Large intestine (tissue), 12 donors: Measurements from ENCODE around the gene DPEP2. TPM values are rescaled to one million over a fixed set of nuclear protein-coding genes. Genes with fewer than 3 reads are reported as not detected.
"Not testable (repeated sequence)": the region's sequence is repeated elsewhere in the genome, so short reads cannot be mapped to it uniquely, and the experiment has no call there.

Experiments used
- DNase-seq, 2 donors: peaks; one replicate each; pipeline versions ENCODE4 v3.0.0 to v3.0.0-alpha.2; 2013
- H3K27ac ChIP-seq: one replicate; pipeline ENCODE4 v1.5.1; 2013; ENCODE audit warnings: low read length
- H3K27me3 ChIP-seq: 2 replicates; pipeline ENCODE4 v1.6.1; 2013; ENCODE audit warnings: low read length; ENCODE audit not compliant: control insufficient read depth, insufficient read depth
- H3K36me3 ChIP-seq: 2 replicates; pipeline ENCODE4 v1.6.1; 2013; ENCODE audit warnings: low read length; ENCODE audit not compliant: control insufficient read depth, insufficient read depth
- H3K4me1 ChIP-seq: one replicate; pipeline ENCODE4 v1.6.1; 2013; ENCODE audit warnings: low read length; ENCODE audit not compliant: control insufficient read depth, insufficient read depth
- H3K4me3 ChIP-seq: one replicate; pipeline ENCODE4 v1.5.1; 2013; ENCODE audit warnings: low read length
- H3K9me3 ChIP-seq: one replicate; pipeline ENCODE4 v1.6.1; 2013; ENCODE audit warnings: mild to moderate bottlenecking, low read depth, low read length, moderate library complexity; ENCODE audit not compliant: control insufficient read depth
- WGBS: methylation state at CpG from one replicate; pipeline ENCODE4 v1.1.5; 2013; ENCODE audit warnings: low lambda C conversion rate; ENCODE audit not compliant: insufficient coverage; 5-methylcytosine and 5-hydroxymethylcytosine counted together
- long read RNA-seq, 11 donors: transcript quantifications; one replicate each; lab custom pipeline, GENCODE V29; 2026
- polyA plus RNA-seq: library from polyadenylated mRNA; unstranded; fragments of 120-200 nt; gene quantifications from one replicate; pipeline ENCODE4 v1.2.1, GENCODE V29; 2013

The DPEP2 gene
- polyA plus RNA-seq = 1.6 TPM
- long read RNA-seq, donor 1, partial matches to known transcripts = 6 of 6 reads
- long read RNA-seq, donor 1, other reads (novel, unspliced or antisense) = 0 of 6 reads
- long read RNA-seq, donor 2 = 0 reads
- long read RNA-seq, donor 3 = 0 reads
- long read RNA-seq, donor 4 = 0 reads
- long read RNA-seq, donor 5 = 0 reads
- long read RNA-seq, donor 6 = 0 reads
- long read RNA-seq, donor 7 = 0 reads
- long read RNA-seq, donor 8 = 0 reads
- long read RNA-seq, donor 9, partial matches to known transcripts = 0 of 1 reads
- long read RNA-seq, donor 9, other reads (novel, unspliced or antisense) = 0 of 1 reads
- long read RNA-seq, donor 10 = 0 reads
- long read RNA-seq, donor 11 = 0 reads

- DNase-seq, H3K4me3 ChIP-seq: not testable (repeated sequence)
Observed at GRCh38 chr16:67998779-67999688, at the start of gene DPEP2. Gene DPEP2, minus strand, starts transcription at chr16:67999484. Its CDS starts 6,272 bp downstream, at chr16:67993212.

GRCh38 chr16:68047987-68048386 lies 48.7 kb upstream of the DPEP2 start:
- H3K27me3 ChIP-seq = no peaks in the 10 kb centered on the region
- H3K4me3 ChIP-seq = no peak overlapping the region
- DNase-seq = no peak
- peaks cover 30% of the 10 kb centered on the region for H3K36me3 ChIP-seq
- no peaks in the 10 kb centered on the region for H3K9me3 ChIP-seq
- 90% methylated on average over 2 of the region's 2 CpGs for WGBS
- no peak overlapping the region for H3K27ac ChIP-seq
- H3K4me1 ChIP-seq = no peaks in the 10 kb centered on the region

More at GRCh38 chr16:67998779-67999688, at the start of gene DPEP2:
- H3K9me3 ChIP-seq, H3K4me1 ChIP-seq, H3K36me3 ChIP-seq, H3K27me3 ChIP-seq, H3K27ac ChIP-seq: not testable (repeated sequence)
- WGBS = no CpG with 5 or more reads among the region's 18 CpGs

GRCh38 chr16:68046106-68046505 lies 46.8 kb upstream of the DPEP2 start:
- H3K36me3 ChIP-seq = peaks cover 23% of the 10 kb centered on the region
- H3K27me3 ChIP-seq = no peaks in the 10 kb centered on the region
- H3K4me1 ChIP-seq = no peaks in the 10 kb centered on the region
- no peak overlapping the region for H3K4me3 ChIP-seq
- 80% methylated on average over 1 of the region's 7 CpGs for WGBS
- no peak for DNase-seq
- H3K27ac ChIP-seq = no peak overlapping the region
- no peaks in the 10 kb centered on the region for H3K9me3 ChIP-seq

GRCh38 chr16:68041783-68042182 lies 42.5 kb upstream of the DPEP2 start:
- no CpG with 5 or more reads among the region's 2 CpGs for WGBS
- no peaks in the 10 kb centered on the region for H3K4me1 ChIP-seq
- H3K36me3 ChIP-seq = peaks cover 10% of the 10 kb centered on the region
- H3K27me3 ChIP-seq = no peaks in the 10 kb centered on the region
- H3K4me3 ChIP-seq = no peak overlapping the region
- H3K9me3 ChIP-seq = no peaks in the 10 kb centered on the region
- no peak overlapping the region for H3K27ac ChIP-seq
- DNase-seq = no peak

GRCh38 chr16:68040506-68041288 lies 41.4 kb upstream of the DPEP2 start:
- Histone ChIP-seq H3K36me3 (peaks cover 10% of the 10 kb centered on the region), H3K9me3 (no peaks in the 10 kb centered on the region), H3K4me1 (no peaks in the 10 kb centered on the region), H3K4me3 (no peak overlapping the region), H3K27ac (no peak overlapping the region), H3K27me3 (no peaks in the 10 kb centered on the region)
- peak; percentile 54 to 67 for DNase-seq
- no CpG with 5 or more reads among the region's 14 CpGs for WGBS

- H3K27ac ChIP-seq = no peak overlapping the region
Observed at GRCh38 chr16:68037841-68038597, 38.7 kb upstream of the DPEP2 start.

GRCh38 chr16:68035227-68035626 lies 35.9 kb upstream of the DPEP2 start:
- no peak overlapping the region for H3K27ac ChIP-seq
- WGBS = 75% methylated on average over 2 of the region's 2 CpGs
- H3K36me3 ChIP-seq = peaks cover 10% of the 10 kb centered on the region
- H3K4me1 ChIP-seq = no peaks in the 10 kb centered on the region
- no peak overlapping the region for H3K4me3 ChIP-seq
- H3K27me3 ChIP-seq = no peaks in the 10 kb centered on the region
- H3K9me3 ChIP-seq = no peaks in the 10 kb centered on the region
- no peak for DNase-seq

More at GRCh38 chr16:68037841-68038597, 38.7 kb upstream of the DPEP2 start:
- no CpG with 5 or more reads among the region's 9 CpGs for WGBS
- no peaks in the 10 kb centered on the region for H3K4me1 ChIP-seq
- no peak overlapping the region for H3K4me3 ChIP-seq
- no peaks in the 10 kb centered on the region for H3K27me3 ChIP-seq
- DNase-seq = no peak
- peaks cover 7% of the 10 kb centered on the region for H3K36me3 ChIP-seq
- H3K9me3 ChIP-seq = no peaks in the 10 kb centered on the region

- no peaks in the 10 kb centered on the region for H3K27me3 ChIP-seq
- no peaks in the 10 kb centered on the region for H3K4me1 ChIP-seq
- H3K4me3 ChIP-seq = no peak overlapping the region
- no peaks in the 10 kb centered on the region for H3K9me3 ChIP-seq
- H3K27ac ChIP-seq = no peak overlapping the region
- WGBS = no CpG with 5 or more reads among the region's 2 CpGs
- no peak for DNase-seq
- peaks cover 13% of the 10 kb centered on the region for H3K36me3 ChIP-seq
Observed at GRCh38 chr16:68033101-68033500, 33.8 kb upstream of the DPEP2 start.

- DNase-seq = no peak
- peaks cover 13% of the 10 kb centered on the region for H3K36me3 ChIP-seq
- 80% methylated on average over 1 of the region's 2 CpGs for WGBS
- no peaks in the 10 kb centered on the region for H3K9me3 ChIP-seq
- no peaks in the 10 kb centered on the region for H3K27me3 ChIP-seq
- H3K27ac ChIP-seq = no peak overlapping the region
- no peaks in the 10 kb centered on the region for H3K4me1 ChIP-seq
- H3K4me3 ChIP-seq = no peak overlapping the region
Observed at GRCh38 chr16:68031951-68032350, 32.7 kb upstream of the DPEP2 start.
